ENCODE data around the gene HPS1. TPM values are rescaled to one million over a fixed set of nuclear protein-coding genes. Genes with fewer than 3 reads are reported as not detected.

HPS1 gene
- total and polyA plus RNA-seq, 2 experiments from 2014 or later, result 21.4 to 51.2 TPM

DNA sequence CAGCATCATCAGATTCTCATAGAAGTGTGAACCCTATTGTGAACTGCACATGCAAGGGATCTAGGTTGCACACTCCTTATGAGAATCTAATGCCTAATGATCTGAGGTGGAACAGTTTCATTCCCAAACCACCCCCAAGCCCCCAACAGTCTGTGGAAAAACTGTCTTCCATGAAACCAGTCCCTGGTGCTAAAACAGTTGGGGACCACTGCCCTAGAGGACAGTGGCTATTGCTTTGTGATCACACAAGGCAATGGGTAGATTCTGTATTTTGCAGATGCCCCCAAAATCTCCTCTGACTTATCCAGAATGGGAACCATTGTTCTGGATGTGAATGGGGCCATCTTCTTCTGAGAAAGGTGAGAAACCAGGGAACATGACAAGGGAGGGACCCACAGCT is 31.1 kb upstream of the HPS1 start:
- H3K4me3 ChIP-seq, result no peak overlapping the region
- H3K4me3 Mint-ChIP-seq, result no peak overlapping the region

More for the DNA sequence above, 31.1 kb upstream of the HPS1 start:
- Mint-ChIP-seq H3K27ac (no peak overlapping the region), H3K9me3 (peaks cover 2% of the 10 kb centered on the region; the same call in 1 of the 3 replicates), H3K36me3 (ENCODE audit: low read depth) (no peaks in the 10 kb centered on the region), H3K27me3 (ENCODE audit: insufficient read depth, low read depth, poor library complexity) (peaks cover 6% of the 10 kb centered on the region), H3K4me1 (peaks cover 2% of the 10 kb centered on the region; the same call in 1 of the 3 replicates)
- Histone ChIP-seq H3K27ac (ENCODE audit: low read depth) (no peak overlapping the region), H3K4me1 (ENCODE audit: insufficient read depth) (no peaks in the 10 kb centered on the region), H3K79me2 (replicated peaks; ENCODE audit: insufficient read depth) (no peaks in the 10 kb centered on the region), H3K9me2 (ENCODE audit: insufficient read depth) (peaks cover 6% of the 10 kb centered on the region), H3K36me3 (ENCODE audit: insufficient read depth) (no peaks in the 10 kb centered on the region; the same call in 1 of the 2 replicates), H4K20me1 (replicated peaks; ENCODE audit: insufficient read depth) (no peaks in the 10 kb centered on the region), H3K4me2 (no peak overlapping the region), H3F3A (replicated peaks; ENCODE audit: low read depth) (no peaks in the 10 kb centered on the region), H2AFZ (no peak overlapping the region), H3K27me3 (ENCODE audit: insufficient read depth) (no peaks in the 10 kb centered on the region)
- TF ChIP-seq JUNB (IDR thresholded peaks at IDR 0.05; ENCODE audit: unreplicated experiment), result no peak
- TF ChIP-seq EZH2 (IDR thresholded peaks at IDR 0.05; ENCODE audit: low read depth, unreplicated experiment), result no peak
- no peak for TF ChIP-seq NANOG (IDR thresholded peaks at IDR 0.05; ENCODE audit: borderline replicate concordance)
- TF ChIP-seq, protein P1, sequence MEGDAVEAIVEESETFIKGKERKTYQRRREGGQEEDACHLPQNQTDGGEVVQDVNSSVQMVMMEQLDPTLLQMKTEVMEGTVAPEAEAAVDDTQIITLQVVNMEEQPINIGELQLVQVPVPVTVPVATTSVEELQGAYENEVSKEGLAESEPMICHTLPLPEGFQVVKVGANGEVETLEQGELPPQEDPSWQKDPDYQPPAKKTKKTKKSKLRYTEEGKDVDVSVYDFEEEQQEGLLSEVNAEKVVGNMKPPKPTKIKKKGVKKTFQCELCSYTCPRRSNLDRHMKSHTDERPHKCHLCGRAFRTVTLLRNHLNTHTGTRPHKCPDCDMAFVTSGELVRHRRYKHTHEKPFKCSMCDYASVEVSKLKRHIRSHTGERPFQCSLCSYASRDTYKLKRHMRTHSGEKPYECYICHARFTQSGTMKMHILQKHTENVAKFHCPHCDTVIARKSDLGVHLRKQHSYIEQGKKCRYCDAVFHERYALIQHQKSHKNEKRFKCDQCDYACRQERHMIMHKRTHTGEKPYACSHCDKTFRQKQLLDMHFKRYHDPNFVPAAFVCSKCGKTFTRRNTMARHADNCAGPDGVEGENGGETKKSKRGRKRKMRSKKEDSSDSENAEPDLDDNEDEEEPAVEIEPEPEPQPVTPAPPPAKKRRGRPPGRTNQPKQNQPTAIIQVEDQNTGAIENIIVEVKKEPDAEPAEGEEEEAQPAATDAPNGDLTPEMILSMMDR (conservative IDR thresholded peaks at IDR 0.05; ENCODE audit: low read depth in 2 of 2), result no peak
- TF ChIP-seq ZNF331 (CRISPR knock-in tag; IDR thresholded peaks at IDR 0.05; ENCODE audit: low read depth), result no peak
- TF ChIP-seq, protein P2, sequence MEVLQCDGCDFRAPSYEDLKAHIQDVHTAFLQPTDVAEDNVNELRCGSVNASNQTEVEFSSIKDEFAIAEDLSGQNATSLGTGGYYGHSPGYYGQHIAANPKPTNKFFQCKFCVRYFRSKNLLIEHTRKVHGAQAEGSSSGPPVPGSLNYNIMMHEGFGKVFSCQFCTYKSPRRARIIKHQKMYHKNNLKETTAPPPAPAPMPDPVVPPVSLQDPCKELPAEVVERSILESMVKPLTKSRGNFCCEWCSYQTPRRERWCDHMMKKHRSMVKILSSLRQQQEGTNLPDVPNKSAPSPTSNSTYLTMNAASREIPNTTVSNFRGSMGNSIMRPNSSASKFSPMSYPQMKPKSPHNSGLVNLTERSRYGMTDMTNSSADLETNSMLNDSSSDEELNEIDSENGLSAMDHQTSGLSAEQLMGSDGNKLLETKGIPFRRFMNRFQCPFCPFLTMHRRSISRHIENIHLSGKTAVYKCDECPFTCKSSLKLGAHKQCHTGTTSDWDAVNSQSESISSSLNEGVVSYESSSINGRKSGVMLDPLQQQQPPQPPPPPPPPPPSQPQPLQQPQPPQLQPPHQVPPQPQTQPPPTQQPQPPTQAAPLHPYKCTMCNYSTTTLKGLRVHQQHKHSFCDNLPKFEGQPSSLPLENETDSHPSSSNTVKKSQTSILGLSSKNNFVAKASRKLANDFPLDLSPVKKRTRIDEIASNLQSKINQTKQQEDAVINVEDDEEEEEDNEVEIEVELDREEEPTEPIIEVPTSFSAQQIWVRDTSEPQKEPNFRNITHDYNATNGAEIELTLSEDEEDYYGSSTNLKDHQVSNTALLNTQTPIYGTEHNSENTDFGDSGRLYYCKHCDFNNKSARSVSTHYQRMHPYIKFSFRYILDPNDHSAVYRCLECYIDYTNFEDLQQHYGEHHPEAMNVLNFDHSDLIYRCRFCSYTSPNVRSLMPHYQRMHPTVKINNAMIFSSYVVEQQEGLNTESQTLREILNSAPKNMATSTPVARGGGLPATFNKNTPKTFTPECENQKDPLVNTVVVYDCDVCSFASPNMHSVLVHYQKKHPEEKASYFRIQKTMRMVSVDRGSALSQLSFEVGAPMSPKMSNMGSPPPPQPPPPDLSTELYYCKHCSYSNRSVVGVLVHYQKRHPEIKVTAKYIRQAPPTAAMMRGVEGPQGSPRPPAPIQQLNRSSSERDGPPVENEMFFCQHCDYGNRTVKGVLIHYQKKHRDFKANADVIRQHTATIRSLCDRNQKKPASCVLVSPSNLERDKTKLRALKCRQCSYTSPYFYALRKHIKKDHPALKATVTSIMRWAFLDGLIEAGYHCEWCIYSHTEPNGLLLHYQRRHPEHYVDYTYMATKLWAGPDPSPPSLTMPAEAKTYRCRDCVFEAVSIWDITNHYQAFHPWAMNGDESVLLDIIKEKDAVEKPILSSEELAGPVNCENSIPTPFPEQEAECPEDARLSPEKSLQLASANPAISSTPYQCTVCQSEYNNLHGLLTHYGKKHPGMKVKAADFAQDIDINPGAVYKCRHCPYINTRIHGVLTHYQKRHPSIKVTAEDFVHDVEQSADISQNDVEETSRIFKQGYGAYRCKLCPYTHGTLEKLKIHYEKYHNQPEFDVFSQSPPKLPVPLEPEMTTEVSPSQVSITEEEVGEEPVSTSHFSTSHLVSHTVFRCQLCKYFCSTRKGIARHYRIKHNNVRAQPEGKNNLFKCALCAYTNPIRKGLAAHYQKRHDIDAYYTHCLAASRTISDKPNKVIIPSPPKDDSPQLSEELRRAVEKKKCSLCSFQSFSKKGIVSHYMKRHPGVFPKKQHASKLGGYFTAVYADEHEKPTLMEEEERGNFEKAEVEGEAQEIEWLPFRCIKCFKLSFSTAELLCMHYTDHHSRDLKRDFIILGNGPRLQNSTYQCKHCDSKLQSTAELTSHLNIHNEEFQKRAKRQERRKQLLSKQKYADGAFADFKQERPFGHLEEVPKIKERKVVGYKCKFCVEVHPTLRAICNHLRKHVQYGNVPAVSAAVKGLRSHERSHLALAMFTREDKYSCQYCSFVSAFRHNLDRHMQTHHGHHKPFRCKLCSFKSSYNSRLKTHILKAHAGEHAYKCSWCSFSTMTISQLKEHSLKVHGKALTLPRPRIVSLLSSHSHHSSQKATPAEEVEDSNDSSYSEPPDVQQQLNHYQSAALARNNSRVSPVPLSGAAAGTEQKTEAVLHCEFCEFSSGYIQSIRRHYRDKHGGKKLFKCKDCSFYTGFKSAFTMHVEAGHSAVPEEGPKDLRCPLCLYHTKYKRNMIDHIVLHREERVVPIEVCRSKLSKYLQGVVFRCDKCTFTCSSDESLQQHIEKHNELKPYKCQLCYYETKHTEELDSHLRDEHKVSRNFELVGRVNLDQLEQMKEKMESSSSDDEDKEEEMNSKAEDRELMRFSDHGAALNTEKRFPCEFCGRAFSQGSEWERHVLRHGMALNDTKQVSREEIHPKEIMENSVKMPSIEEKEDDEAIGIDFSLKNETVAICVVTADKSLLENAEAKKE (CRISPR knock-in tag; IDR thresholded peaks at IDR 0.05), result no peak
- no peak for TF ChIP-seq CREB1 (CRISPR knock-in tag; IDR thresholded peaks at IDR 0.05; ENCODE audit: low read depth)
- no peak for TF ChIP-seq EZH2phosphoT487 (IDR thresholded peaks at IDR 0.05; ENCODE audit: unreplicated experiment)
- no peak for TF ChIP-seq POLR2AphosphoS5 (IDR thresholded peaks at IDR 0.05; ENCODE audit: low read depth)
- TF ChIP-seq, protein P3, sequence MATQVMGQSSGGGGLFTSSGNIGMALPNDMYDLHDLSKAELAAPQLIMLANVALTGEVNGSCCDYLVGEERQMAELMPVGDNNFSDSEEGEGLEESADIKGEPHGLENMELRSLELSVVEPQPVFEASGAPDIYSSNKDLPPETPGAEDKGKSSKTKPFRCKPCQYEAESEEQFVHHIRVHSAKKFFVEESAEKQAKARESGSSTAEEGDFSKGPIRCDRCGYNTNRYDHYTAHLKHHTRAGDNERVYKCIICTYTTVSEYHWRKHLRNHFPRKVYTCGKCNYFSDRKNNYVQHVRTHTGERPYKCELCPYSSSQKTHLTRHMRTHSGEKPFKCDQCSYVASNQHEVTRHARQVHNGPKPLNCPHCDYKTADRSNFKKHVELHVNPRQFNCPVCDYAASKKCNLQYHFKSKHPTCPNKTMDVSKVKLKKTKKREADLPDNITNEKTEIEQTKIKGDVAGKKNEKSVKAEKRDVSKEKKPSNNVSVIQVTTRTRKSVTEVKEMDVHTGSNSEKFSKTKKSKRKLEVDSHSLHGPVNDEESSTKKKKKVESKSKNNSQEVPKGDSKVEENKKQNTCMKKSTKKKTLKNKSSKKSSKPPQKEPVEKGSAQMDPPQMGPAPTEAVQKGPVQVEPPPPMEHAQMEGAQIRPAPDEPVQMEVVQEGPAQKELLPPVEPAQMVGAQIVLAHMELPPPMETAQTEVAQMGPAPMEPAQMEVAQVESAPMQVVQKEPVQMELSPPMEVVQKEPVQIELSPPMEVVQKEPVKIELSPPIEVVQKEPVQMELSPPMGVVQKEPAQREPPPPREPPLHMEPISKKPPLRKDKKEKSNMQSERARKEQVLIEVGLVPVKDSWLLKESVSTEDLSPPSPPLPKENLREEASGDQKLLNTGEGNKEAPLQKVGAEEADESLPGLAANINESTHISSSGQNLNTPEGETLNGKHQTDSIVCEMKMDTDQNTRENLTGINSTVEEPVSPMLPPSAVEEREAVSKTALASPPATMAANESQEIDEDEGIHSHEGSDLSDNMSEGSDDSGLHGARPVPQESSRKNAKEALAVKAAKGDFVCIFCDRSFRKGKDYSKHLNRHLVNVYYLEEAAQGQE (IDR thresholded peaks at IDR 0.05; ENCODE audit: unreplicated experiment), result no peak
- TF ChIP-seq STAT1 (IDR thresholded peaks at IDR 0.05; ENCODE audit: unreplicated experiment), result no peak
- no peak for TF ChIP-seq ZNF114 (CRISPR knock-in tag; IDR thresholded peaks at IDR 0.05)
- TF ChIP-seq, protein P4, sequence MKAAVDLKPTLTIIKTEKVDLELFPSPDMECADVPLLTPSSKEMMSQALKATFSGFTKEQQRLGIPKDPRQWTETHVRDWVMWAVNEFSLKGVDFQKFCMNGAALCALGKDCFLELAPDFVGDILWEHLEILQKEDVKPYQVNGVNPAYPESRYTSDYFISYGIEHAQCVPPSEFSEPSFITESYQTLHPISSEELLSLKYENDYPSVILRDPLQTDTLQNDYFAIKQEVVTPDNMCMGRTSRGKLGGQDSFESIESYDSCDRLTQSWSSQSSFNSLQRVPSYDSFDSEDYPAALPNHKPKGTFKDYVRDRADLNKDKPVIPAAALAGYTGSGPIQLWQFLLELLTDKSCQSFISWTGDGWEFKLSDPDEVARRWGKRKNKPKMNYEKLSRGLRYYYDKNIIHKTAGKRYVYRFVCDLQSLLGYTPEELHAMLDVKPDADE (IDR thresholded peaks at IDR 0.05), result no peak
- no peak for DNase-seq (ENCODE audit: low spot score)
- ATAC-seq, result no peak
